K562 (cell line): ENCODE measurements around the gene JAK3.
"Not testable (repeated sequence)": the region's sequence is repeated elsewhere in the genome, so short reads cannot be mapped to it uniquely, and the experiment has no call there.

Source experiments
- ADNP ChIP-seq: fragments of 200-800 bp; sonication (Bioruptor generic); IDR thresholded peaks from 2 replicates; pipeline ENCODE4 v1.6.1; 2016; ENCODE audit warnings: missing genetic modification characterization, missing compliant biosample characterization
- FOS ChIP-seq: IDR thresholded peaks from 3 replicates; pipeline ENCODE4 v1.6.1; 2011; ENCODE audit not compliant: insufficient read length; ENCODE audit errors: extremely low read depth
- HMGXB4 ChIP-seq: sonication (generic); formaldehyde crosslinking; IDR thresholded peaks from 2 replicates; pipeline ENCODE4 v1.8.1; 2023; ENCODE audit warnings: mild to moderate bottlenecking, missing genetic modification reagents
- MAX ChIP-seq: sonication (generic); formaldehyde crosslinking; IDR thresholded peaks from 2 replicates; pipeline ENCODE4 v1.9.0; 2022; ENCODE audit warnings: mild to moderate bottlenecking, missing genetic modification reagents
- MYNN ChIP-seq, 2 experiments: sonication (generic); formaldehyde crosslinking in 1 of 2; IDR thresholded peaks; 2 replicates each; pipeline versions ENCODE4 v1.5.0 to v1.6.1; 2016 to 2020; ENCODE audit warnings: antibody characterized with exemption in 1 of 2, missing genetic modification reagents in 1 of 2
- RCOR1 ChIP-seq, 2 experiments: IDR thresholded peaks; 2 replicates each; pipeline ENCODE4 v1.6.1; 2012; ENCODE audit warnings: low read depth in 2 of 2, low read length in 2 of 2, borderline replicate concordance in 1 of 2, improper control_type of control experiment in 1 of 2
- SAFB ChIP-seq: fragments of 200-400 bp; formaldehyde crosslinking; IDR thresholded peaks from 2 replicates; pipeline ENCODE4 v1.6.1; 2017; ENCODE audit warnings: low read depth, low read length, borderline replicate concordance
- SREBF1 ChIP-seq: fragments of 150-350 bp; IDR thresholded peaks from 2 replicates; pipeline ENCODE4 v1.6.1; 2014; ENCODE audit warnings: antibody characterized with exemption, low read depth, low read length, borderline replicate concordance

GRCh38 chr19:17777840-17778239, 69.9 kb downstream of the JAK3 start:
- not testable (repeated sequence) for TF ChIP-seq MAX (CRISPR knock-in tag); SREBF1; ADNP; SAFB; HMGXB4; RCOR1 (IDR thresholded peaks at IDR 0.05; ENCODE audit: borderline replicate concordance in 1 of 2, low read depth in 2 of 2, low read length in 2 of 2); FOS; MYNN (IDR thresholded peaks at IDR 0.05); MYNN (CRISPR knock-in tag; IDR thresholded peaks at IDR 0.05)
